Neural progenitor cell (in vitro differentiated cells): Measurements from ENCODE around the gene S100PBP.

Experiments
- EZH2 ChIP-seq: fragments of 200-600 bp; sonication (generic); IDR thresholded peaks from 2 replicates; pipeline ENCODE4 v1.6.1; 2017; ENCODE audit warnings: antibody characterized with exemption, mild to moderate bottlenecking, moderate library complexity
- EZH2phosphoT487 ChIP-seq: fragments of 200-600 bp; sonication (generic); IDR thresholded peaks from 2 replicates; pipeline ENCODE4 v1.6.1; 2017; ENCODE audit warnings: antibody characterized with exemption
- TF ChIP-seq, protein P1 (sequence below): fragments of 200-600 bp; sonication (generic); IDR thresholded peaks from 2 replicates; pipeline ENCODE4 v1.5.1; 2017; ENCODE audit warnings: antibody characterized with exemption, mild to moderate bottlenecking

DNA sequence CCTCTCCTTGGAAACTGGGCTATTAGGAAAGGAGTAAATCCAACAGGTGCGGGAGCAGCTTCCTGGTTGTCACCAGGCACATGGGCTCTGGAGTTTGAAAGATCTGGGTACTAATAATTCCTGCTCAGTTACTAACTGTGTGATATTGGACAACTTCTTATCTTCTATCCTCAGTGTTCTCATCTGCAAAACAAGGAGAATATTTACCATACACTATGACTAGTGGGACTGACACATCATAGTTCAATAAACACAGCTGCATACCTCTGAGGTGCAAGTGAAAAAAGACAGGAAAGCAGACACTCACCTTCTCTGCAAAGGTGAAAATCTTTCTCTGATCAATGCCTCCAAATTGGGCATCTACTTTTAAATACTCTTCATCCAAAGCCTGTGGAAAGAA, 20.0 kb upstream of the S100PBP start:
- TF ChIP-seq, protein P1, sequence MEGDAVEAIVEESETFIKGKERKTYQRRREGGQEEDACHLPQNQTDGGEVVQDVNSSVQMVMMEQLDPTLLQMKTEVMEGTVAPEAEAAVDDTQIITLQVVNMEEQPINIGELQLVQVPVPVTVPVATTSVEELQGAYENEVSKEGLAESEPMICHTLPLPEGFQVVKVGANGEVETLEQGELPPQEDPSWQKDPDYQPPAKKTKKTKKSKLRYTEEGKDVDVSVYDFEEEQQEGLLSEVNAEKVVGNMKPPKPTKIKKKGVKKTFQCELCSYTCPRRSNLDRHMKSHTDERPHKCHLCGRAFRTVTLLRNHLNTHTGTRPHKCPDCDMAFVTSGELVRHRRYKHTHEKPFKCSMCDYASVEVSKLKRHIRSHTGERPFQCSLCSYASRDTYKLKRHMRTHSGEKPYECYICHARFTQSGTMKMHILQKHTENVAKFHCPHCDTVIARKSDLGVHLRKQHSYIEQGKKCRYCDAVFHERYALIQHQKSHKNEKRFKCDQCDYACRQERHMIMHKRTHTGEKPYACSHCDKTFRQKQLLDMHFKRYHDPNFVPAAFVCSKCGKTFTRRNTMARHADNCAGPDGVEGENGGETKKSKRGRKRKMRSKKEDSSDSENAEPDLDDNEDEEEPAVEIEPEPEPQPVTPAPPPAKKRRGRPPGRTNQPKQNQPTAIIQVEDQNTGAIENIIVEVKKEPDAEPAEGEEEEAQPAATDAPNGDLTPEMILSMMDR = no peak
- no peak for TF ChIP-seq EZH2
- TF ChIP-seq EZH2phosphoT487 = no peak
